K562 (cell line): ENCODE data around the gene PLA2G2C. TPM values are rescaled to one million over a fixed set of nuclear protein-coding genes. Genes with fewer than 3 reads are reported as not detected.

Experiments
- BDP1 ChIP-seq: IDR thresholded peaks from 3 replicates; pipeline ENCODE4 v1.6.1; 2011; ENCODE audit not compliant: insufficient read length, insufficient read depth
- BRD9 ChIP-seq: fragments of 450-650 bp; IDR thresholded peaks from 2 replicates; pipeline ENCODE4 v1.6.1; 2018; ENCODE audit warnings: low read depth; ENCODE audit not compliant: partially characterized antibody
- CCAR2 ChIP-seq: fragments of 200-400 bp; formaldehyde crosslinking; IDR thresholded peaks from 2 replicates; pipeline ENCODE4 v1.6.1; 2017; ENCODE audit warnings: mild to moderate bottlenecking, low read depth, low read length
- CHD4 ChIP-seq: fragments of 200-600 bp; sonication (generic); IDR thresholded peaks from 3 replicates; pipeline ENCODE4 v1.6.1; 2012; ENCODE audit warnings: low read depth, mild to moderate bottlenecking, mixed read lengths, low read length, inconsistent platforms; ENCODE audit not compliant: insufficient read depth, insufficient replicate concordance, poor library complexity, severe bottlenecking
- IRF2 ChIP-seq: sonication (generic); formaldehyde crosslinking; IDR thresholded peaks from 2 replicates; pipeline ENCODE4 v1.8.1; 2022; ENCODE audit warnings: mild to moderate bottlenecking, missing genetic modification reagents
- NFYB ChIP-seq: IDR thresholded peaks from 2 replicates; pipeline ENCODE4 v1.6.1; 2011; ENCODE audit warnings: mild to moderate bottlenecking, moderate library complexity; ENCODE audit not compliant: insufficient read length; ENCODE audit errors: extremely low read depth
- PTTG1 ChIP-seq: fragments of 450-650 bp; IDR thresholded peaks from 2 replicates; pipeline ENCODE4 v1.6.1; 2016; ENCODE audit warnings: low read depth, mild to moderate bottlenecking, missing genetic modification characterization, missing compliant biosample characterization
- U2AF1 ChIP-seq: fragments of 200-400 bp; formaldehyde crosslinking; optimal IDR thresholded peaks from 2 replicates; pipeline ENCODE3; 2017; ENCODE audit warnings: mild to moderate bottlenecking, low read depth, low read length, moderate library complexity
- ZC3H8 ChIP-seq: fragments of 450-650 bp; IDR thresholded peaks from 2 replicates; pipeline ENCODE4 v1.6.1; 2017
- ZNF589 ChIP-seq: fragments of 200-800 bp; sonication (Bioruptor generic); IDR thresholded peaks from 2 replicates; pipeline ENCODE4 v1.6.1; 2016; ENCODE audit warnings: low read depth, missing genetic modification characterization, missing compliant biosample characterization
- ZSCAN29 ChIP-seq: fragments of 450-650 bp; IDR thresholded peaks from 2 replicates; pipeline ENCODE4 v1.6.1; 2017
- polyA plus RNA-seq, 8 experiments: library from polyadenylated mRNA; depleted of rRNA in 4 of 8; stranded (reverse) in 5 of 8; unstranded in 3 of 8; fragments of >200 nt; fragmentation: Nextera tagmentation in 2 of 8; fragmentation: Illumina TruSeq in 1 of 8; extraction: Ambion mirVana in 2 of 8; extraction: Trizol in 1 of 8; gene quantifications; 2 replicates each; pipeline versions ENCODE4 v1.2.1 to v1.2.3, GENCODE V29; 2011 to 2014; ENCODE audit warnings: inconsistent platforms in 1 of 8, missing spikeins in 1 of 8
- total RNA-seq, 7 experiments: library from RNA; depleted of rRNA in 6 of 7; stranded (reverse); fragments of >200 nt in 6 of 7; fragmentation: Illumina TruSeq in 2 of 7; extraction: Trizol in 2 of 7; gene quantifications; 2 replicates each; pipeline versions ENCODE4 v1.2.1 to v1.2.3, GENCODE V29; 2011 to 2021; ENCODE audit warnings: low replicate concordance in 1 of 7
- TF ChIP-seq, protein P1 (sequence below), 2 experiments: fragments of 450-650 bp; conservative IDR thresholded peaks; 2 replicates each; pipeline ENCODE4 v1.6.1; 2017; ENCODE audit warnings: mild to moderate bottlenecking in 2 of 2, moderate library complexity in 2 of 2
- TF ChIP-seq, protein P2 (sequence below), 2 experiments: fragments of 450-650 bp; IDR thresholded peaks; 2 replicates each; pipeline ENCODE4 v1.6.1; 2016; ENCODE audit warnings: mild to moderate bottlenecking in 2 of 2, borderline replicate concordance in 1 of 2, low read depth in 1 of 2, moderate library complexity in 1 of 2
- TF ChIP-seq, protein P3 (sequence below): fragments of 250-450 bp; sonication (Bioruptor Pico); IDR thresholded peaks from 2 replicates; pipeline ENCODE4 v1.4.0; 2020; ENCODE audit warnings: borderline replicate concordance

Gene PLA2G2C
- total and polyA plus RNA-seq, 9 of the 15 experiments (the other 6 are each of a cell fraction or from before 2014, with no cell fraction given): 0.14 to 0.49 (median 0.21) TPM

DNA sequence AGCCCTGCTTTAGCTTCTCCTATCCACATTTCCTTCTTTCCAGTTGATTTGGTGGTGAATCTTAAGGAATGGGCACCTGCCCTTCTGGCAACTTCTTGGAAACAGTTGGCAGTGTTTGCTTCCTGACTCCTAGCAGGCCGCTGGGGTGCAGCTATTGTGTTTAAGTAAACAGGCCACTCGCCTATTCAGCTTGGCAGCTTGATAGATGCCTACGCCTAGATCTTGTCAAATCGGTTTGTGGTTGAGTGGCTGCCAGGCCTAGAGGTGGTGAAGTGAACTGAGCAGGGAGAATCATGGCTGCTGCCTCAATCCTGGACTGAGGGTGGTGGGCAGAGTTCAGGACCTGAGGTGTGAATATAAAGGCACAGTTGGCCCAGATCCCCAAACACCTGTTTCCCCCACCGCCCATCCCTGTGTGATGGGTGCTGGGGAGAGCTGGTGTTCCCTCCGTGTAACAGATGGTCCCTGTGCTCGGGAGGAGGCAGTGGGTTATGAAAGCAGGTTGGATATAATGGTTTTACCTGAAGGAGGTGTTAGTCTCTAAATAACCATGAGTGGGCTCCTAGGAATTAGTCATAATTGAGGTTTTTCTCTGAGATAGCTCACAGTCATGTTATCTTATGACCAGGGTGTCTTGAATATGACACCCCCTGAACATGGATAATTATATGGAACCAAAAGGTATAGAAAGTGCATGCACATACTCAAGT is 940 bp upstream of the PLA2G2C start (continued):
- TF ChIP-seq CCAR2 (no peak), ZC3H8 (no peak), BRD9 (peak; percentile 45), IRF2 (CRISPR knock-in tag) (no peak), ZSCAN29 (no peak), ZNF589 (CRISPR knock-in tag) (0 out of 2 replicates have a peak, but pooled peaks have one; percentile 2), PTTG1 (tag) (no peak), NFYB (no peak), BDP1 (no peak), U2AF1 (no peak), CHD4 (no peak)
- TF ChIP-seq, protein P1, sequence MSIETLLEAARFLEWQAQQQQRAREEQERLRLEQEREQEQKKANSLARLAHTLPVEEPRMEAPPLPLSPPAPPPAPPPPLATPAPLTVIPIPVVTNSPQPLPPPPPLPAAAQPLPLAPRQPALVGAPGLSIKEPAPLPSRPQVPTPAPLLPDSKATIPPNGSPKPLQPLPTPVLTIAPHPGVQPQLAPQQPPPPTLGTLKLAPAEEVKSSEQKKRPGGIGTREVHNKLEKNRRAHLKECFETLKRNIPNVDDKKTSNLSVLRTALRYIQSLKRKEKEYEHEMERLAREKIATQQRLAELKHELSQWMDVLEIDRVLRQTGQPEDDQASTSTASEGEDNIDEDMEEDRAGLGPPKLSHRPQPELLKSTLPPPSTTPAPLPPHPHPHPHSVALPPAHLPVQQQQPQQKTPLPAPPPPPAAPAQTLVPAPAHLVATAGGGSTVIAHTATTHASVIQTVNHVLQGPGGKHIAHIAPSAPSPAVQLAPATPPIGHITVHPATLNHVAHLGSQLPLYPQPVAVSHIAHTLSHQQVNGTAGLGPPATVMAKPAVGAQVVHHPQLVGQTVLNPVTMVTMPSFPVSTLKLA (conservative IDR thresholded peaks at IDR 0.05): no peak; a peak in 1 of 4 replicates
- TF ChIP-seq, protein P2, sequence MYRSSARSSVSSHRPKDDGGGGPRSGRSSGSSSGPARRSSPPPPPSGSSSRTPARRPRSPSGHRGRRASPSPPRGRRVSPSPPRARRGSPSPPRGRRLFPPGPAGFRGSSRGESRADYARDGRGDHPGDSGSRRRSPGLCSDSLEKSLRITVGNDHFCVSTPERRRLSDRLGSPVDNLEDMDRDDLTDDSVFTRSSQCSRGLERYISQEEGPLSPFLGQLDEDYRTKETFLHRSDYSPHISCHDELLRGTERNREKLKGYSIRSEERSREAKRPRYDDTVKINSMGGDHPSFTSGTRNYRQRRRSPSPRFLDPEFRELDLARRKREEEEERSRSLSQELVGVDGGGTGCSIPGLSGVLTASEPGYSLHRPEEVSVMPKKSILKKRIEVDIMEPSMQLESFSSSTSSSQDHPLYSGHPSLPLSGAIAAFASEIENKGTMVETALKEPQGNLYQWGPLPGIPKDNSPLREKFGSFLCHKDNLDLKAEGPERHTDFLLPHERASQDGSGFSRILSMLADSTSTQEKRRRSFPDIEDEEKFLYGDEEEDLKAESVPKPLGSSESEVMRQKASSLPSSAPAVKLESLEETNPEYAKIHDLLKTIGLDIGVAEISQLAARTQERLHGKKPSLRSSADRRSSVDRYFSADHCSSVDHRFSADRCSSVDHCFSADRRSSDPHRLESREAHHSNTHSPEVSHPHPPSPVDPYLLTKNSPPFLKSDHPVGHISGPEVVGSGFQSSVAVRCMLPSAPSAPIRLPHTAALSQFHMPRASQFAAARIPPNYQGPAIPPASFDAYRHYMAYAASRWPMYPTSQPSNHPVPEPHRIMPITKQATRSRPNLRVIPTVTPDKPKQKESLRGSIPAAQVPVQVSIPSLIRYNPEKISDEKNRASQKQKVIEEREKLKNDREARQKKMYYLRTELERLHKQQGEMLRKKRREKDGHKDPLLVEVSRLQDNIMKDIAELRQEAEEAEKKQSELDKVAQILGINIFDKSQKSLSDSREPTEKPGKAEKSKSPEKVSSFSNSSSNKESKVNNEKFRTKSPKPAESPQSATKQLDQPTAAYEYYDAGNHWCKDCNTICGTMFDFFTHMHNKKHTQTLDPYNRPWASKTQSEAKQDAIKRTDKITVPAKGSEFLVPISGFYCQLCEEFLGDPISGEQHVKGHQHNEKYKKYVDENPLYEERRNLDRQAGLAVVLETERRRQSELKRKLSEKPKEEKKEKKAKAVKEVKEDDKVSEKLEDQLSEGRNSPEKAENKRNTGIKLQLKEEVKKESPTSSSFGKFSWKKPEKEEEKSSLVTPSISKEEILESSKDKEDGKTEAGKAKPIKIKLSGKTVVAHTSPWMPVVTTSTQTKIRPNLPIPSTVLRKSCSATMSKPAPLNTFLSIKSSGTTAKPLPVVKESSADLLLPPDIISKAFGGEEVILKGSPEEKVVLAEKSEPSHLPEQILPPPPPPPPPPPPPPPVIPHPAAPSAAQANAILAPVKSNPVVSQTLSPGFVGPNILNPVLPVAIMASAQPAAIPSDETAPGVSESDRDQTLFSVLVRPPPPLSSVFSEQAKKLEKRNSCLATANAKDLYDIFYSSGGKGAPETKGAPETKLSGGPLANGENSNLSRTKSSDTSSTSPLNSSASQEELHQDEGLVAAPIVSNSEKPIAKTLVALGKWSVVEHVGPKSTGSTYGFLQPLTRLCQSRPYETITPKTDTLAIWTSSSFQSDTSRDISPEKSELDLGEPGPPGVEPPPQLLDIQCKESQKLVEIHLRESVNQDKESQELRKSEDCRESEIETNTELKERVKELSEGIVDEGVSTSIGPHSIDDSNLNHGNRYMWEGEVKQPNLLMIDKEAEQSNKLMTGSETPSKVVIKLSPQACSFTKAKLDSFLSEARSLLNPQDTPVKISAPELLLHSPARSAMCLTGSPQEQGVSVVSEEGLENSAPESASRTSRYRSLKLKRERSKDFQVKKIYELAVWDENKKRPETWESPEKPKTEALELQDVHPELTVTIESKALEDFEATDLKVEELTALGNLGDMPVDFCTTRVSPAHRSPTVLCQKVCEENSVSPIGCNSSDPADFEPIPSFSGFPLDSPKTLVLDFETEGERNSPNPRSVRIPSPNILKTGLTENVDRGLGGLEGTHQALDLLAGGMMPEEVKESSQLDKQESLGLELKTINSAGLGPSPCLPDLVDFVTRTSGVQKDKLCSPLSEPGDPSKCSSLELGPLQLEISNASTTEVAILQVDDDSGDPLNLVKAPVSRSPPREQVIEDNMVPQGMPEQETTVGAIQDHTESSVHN (IDR thresholded peaks at IDR 0.05; ENCODE audit: borderline replicate concordance in 1 of 2, low read depth in 1 of 2): no peak
- TF ChIP-seq, protein P3, sequence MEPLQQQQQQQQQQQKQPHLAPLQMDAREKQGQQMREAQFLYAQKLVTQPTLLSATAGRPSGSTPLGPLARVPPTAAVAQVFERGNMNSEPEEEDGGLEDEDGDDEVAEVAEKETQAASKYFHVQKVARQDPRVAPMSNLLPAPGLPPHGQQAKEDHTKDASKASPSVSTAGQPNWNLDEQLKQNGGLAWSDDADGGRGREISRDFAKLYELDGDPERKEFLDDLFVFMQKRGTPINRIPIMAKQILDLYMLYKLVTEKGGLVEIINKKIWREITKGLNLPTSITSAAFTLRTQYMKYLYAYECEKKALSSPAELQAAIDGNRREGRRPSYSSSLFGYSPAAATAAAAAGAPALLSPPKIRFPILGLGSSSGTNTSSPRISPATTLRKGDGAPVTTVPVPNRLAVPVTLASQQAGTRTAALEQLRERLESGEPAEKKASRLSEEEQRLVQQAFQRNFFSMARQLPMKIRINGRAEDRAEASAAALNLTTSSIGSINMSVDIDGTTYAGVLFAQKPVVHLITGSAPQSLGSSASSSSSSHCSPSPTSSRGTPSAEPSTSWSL: no peak
